Inferior parietal cortex (tissue), 1 donor: Measurements from ENCODE around the gene C1QL4.
A peak's percentile ranks its signal among the peaks of the same experiment; 100 is the strongest.
"Not testable (repeated sequence)": the region's sequence is repeated elsewhere in the genome, so short reads cannot be mapped to it uniquely, and the experiment has no call there.

Source experiments
- DNase-seq: peaks from one replicate; pipeline ENCODE4 v3.0.0-alpha.2; 2016; ENCODE audit errors: extremely low spot score

The C1QL4 gene

GRCh38 chr12:49336645-49337584, at the start of gene C1QL4:
Gene C1QL4, minus strand, starts transcription at chr12:49337188. Its CDS starts 711 bp downstream, at chr12:49336477.
- peak; percentile 57 for DNase-seq

GRCh38 chr12:49380184-49380583, 43.2 kb upstream of the C1QL4 start:
- DNase-seq: not testable (repeated sequence)

- no peak for DNase-seq
Measured at GRCh38 chr12:49377386-49377785, 40.4 kb upstream of the C1QL4 start.

- no peak for DNase-seq
Measured at GRCh38 chr12:49375406-49375805, 38.4 kb upstream of the C1QL4 start.

GRCh38 chr12:49370539-49370938, 33.6 kb upstream of the C1QL4 start:
- no peak for DNase-seq

- no peak for DNase-seq
Measured at GRCh38 chr12:49369411-49370145, 32.6 kb upstream of the C1QL4 start.

GRCh38 chr12:49368240-49368600, 31.2 kb upstream of the C1QL4 start:
- peak; percentile 27 for DNase-seq

- DNase-seq: peak; percentile 39
Measured at GRCh38 chr12:49367381-49368239, 30.6 kb upstream of the C1QL4 start, which contains the start of gene SPATS2. Gene SPATS2, plus strand, starts transcription at chr12:49367462. Its CDS starts 93,551 bp downstream, at chr12:49461013.

GRCh38 chr12:49366652-49367380, 29.8 kb upstream of the C1QL4 start:
- DNase-seq: peak; percentile 84

- no peak for DNase-seq
Measured at GRCh38 chr12:49366096-49366651, 29.2 kb upstream of the C1QL4 start.

GRCh38 chr12:49365542-49365941, 28.6 kb upstream of the C1QL4 start:
- DNase-seq: no peak

- no peak for DNase-seq
Measured at GRCh38 chr12:49364989-49365388, 28.0 kb upstream of the C1QL4 start.

GRCh38 chr12:49362077-49362476, 25.1 kb upstream of the C1QL4 start:
- DNase-seq: no peak

- no peak for DNase-seq
Measured at GRCh38 chr12:49359671-49360070, 22.7 kb upstream of the C1QL4 start.

GRCh38 chr12:49358483-49359141, 21.6 kb upstream of the C1QL4 start:
- peak; percentile 78 for DNase-seq

GRCh38 chr12:49357103-49357678, 20.2 kb upstream of the C1QL4 start:
- DNase-seq: peak; percentile 47

- no peak for DNase-seq
Measured at GRCh38 chr12:49355913-49356312, 18.9 kb upstream of the C1QL4 start.

GRCh38 chr12:49352351-49352750, 15.4 kb upstream of the C1QL4 start:
- no peak for DNase-seq

- no peak for DNase-seq
Measured at GRCh38 chr12:49349266-49349665, 12.3 kb upstream of the C1QL4 start.

- DNase-seq: no peak
Measured at GRCh38 chr12:49348781-49349180, 11.8 kb upstream of the C1QL4 start.
